T-helper 17 cell (primary cell): ENCODE data around the gene THSD4. TPM values are rescaled to one million over a fixed set of nuclear protein-coding genes. Genes with fewer than 3 reads are reported as not detected.

Source experiments
- ATAC-seq: fragments of 150-1000 bp; cut with Tn5 transposase; 2 replicates; pipeline ENCODE4 v1.10.0; 2021; ENCODE audit warnings: mild to moderate bottlenecking, moderate library complexity
- DNase-seq, 3 donors: peaks; one replicate each; pipeline versions ENCODE4 v3.0.0 to v3.0.0-alpha.2; 2020 to 2021
- H3K9me3 ChIP-seq: one replicate; pipeline ENCODE4 v1.7.0; 2013; ENCODE audit warnings: low read length, mild to moderate bottlenecking; ENCODE audit not compliant: control insufficient read depth, poor library complexity, severe bottlenecking
- H3K27ac Mint-ChIP-seq: one replicate; pipeline ENCODE4 v1.8.0; 2022; ENCODE audit warnings: mild to moderate bottlenecking, moderate library complexity, mixed read lengths
- H3K27me3 Mint-ChIP-seq: one replicate; pipeline ENCODE4 v1.8.0; 2022; ENCODE audit warnings: mixed read lengths
- H3K36me3 Mint-ChIP-seq: one replicate; pipeline ENCODE4 v1.8.0; 2022; ENCODE audit warnings: low read depth, mixed read lengths
- H3K4me1 Mint-ChIP-seq: one replicate; pipeline ENCODE4 v1.8.0; 2022; ENCODE audit warnings: mild to moderate bottlenecking, mixed read lengths
- H3K4me3 Mint-ChIP-seq: one replicate; pipeline ENCODE4 v1.8.0; 2022; ENCODE audit warnings: mild to moderate bottlenecking, moderate library complexity, mixed read lengths
- total RNA-seq, 4 donors: library from RNA in 2 of 4; stranded (reverse) in 2 of 4; gene quantifications; one replicate each; pipeline ENCODE4 v1.2.3 and lab custom pipeline; 2022 to 2026

Gene THSD4
- total RNA-seq, 2 donors from 2014 or later, result not detected

GRCh38 chr15:71811036-71811736 lies 695.9 kb downstream of the THSD4 start:
- no peak for ATAC-seq
- H3K9me3 ChIP-seq, result no peaks in the 10 kb centered on the region
- no peak overlapping the region for H3K27ac Mint-ChIP-seq
- DNase-seq, result no peak
- H3K27me3 Mint-ChIP-seq, result peaks cover 20% of the 10 kb centered on the region
- no peaks in the 10 kb centered on the region for H3K4me1 Mint-ChIP-seq
- H3K4me3 Mint-ChIP-seq, result no peak overlapping the region
- no peaks in the 10 kb centered on the region for H3K36me3 Mint-ChIP-seq

- no peaks in the 10 kb centered on the region for H3K9me3 ChIP-seq
- H3K4me3 Mint-ChIP-seq, result no peak overlapping the region
- H3K27ac Mint-ChIP-seq, result no peak overlapping the region
- no peaks in the 10 kb centered on the region for H3K4me1 Mint-ChIP-seq
- H3K27me3 Mint-ChIP-seq, result peaks cover 15% of the 10 kb centered on the region
- DNase-seq (no peak), ATAC-seq (no peak)
- no peaks in the 10 kb centered on the region for H3K36me3 Mint-ChIP-seq
These were observed 696.8 kb downstream of the THSD4 start for GRCh38 chr15:71811752-71812735.

- H3K4me3 Mint-ChIP-seq, result no peak overlapping the region
- H3K27me3 Mint-ChIP-seq, result peaks cover 4% of the 10 kb centered on the region
- no peak overlapping the region for H3K27ac Mint-ChIP-seq
- no peaks in the 10 kb centered on the region for H3K36me3 Mint-ChIP-seq
- no peak for DNase-seq
- ATAC-seq, result no peak
- no peaks in the 10 kb centered on the region for H3K9me3 ChIP-seq
- no peaks in the 10 kb centered on the region for H3K4me1 Mint-ChIP-seq
These were observed 697.9 kb downstream of the THSD4 start for GRCh38 chr15:71812966-71813722.

GRCh38 chr15:71813723-71814470 lies 698.6 kb downstream of the THSD4 start:
- Mint-ChIP-seq H3K36me3 (no peaks in the 10 kb centered on the region), H3K4me1 (no peaks in the 10 kb centered on the region), H3K4me3 (no peak overlapping the region), H3K27me3 (no peaks in the 10 kb centered on the region), H3K27ac (no peak overlapping the region)
- no peaks in the 10 kb centered on the region for H3K9me3 ChIP-seq
- no peak for ATAC-seq
- no peak for DNase-seq

- DNase-seq, result no peak
- no peak overlapping the region for H3K27ac Mint-ChIP-seq
- no peaks in the 10 kb centered on the region for H3K9me3 ChIP-seq
- no peaks in the 10 kb centered on the region for H3K4me1 Mint-ChIP-seq
- no peak overlapping the region for H3K4me3 Mint-ChIP-seq
- ATAC-seq, result no peak
- no peaks in the 10 kb centered on the region for H3K27me3 Mint-ChIP-seq
- H3K36me3 Mint-ChIP-seq, result no peaks in the 10 kb centered on the region
These were observed 700.0 kb downstream of the THSD4 start for GRCh38 chr15:71815301-71815700.

GRCh38 chr15:71817351-71817750 lies 702.1 kb downstream of the THSD4 start:
- no peak for ATAC-seq
- no peak overlapping the region for H3K27ac Mint-ChIP-seq
- no peaks in the 10 kb centered on the region for H3K4me1 Mint-ChIP-seq
- no peaks in the 10 kb centered on the region for H3K36me3 Mint-ChIP-seq
- no peak overlapping the region for H3K4me3 Mint-ChIP-seq
- DNase-seq, result no peak
- no peaks in the 10 kb centered on the region for H3K27me3 Mint-ChIP-seq
- H3K9me3 ChIP-seq, result no peaks in the 10 kb centered on the region

- no peak overlapping the region for H3K4me3 Mint-ChIP-seq
- DNase-seq (no peak), ATAC-seq (no peak)
- H3K4me1 Mint-ChIP-seq, result no peaks in the 10 kb centered on the region
- H3K27me3 Mint-ChIP-seq, result no peaks in the 10 kb centered on the region
- H3K36me3 Mint-ChIP-seq, result no peaks in the 10 kb centered on the region
- peaks cover 3% of the 10 kb centered on the region for H3K9me3 ChIP-seq
- no peak overlapping the region for H3K27ac Mint-ChIP-seq
These were observed 704.9 kb downstream of the THSD4 start for GRCh38 chr15:71820127-71820526.

- no peak overlapping the region for H3K27ac Mint-ChIP-seq
- H3K27me3 Mint-ChIP-seq, result no peaks in the 10 kb centered on the region
- H3K36me3 Mint-ChIP-seq, result peaks cover under 1% of the 10 kb centered on the region
- no peaks in the 10 kb centered on the region for H3K4me1 Mint-ChIP-seq
- H3K4me3 Mint-ChIP-seq, result no peak overlapping the region
- H3K9me3 ChIP-seq, result peaks cover 3% of the 10 kb centered on the region
- ATAC-seq, result no peak
- DNase-seq, result no peak
These were observed 706.4 kb downstream of the THSD4 start for GRCh38 chr15:71821547-71822129.

- H3K4me3 Mint-ChIP-seq, result no peak overlapping the region
- peaks cover 3% of the 10 kb centered on the region for H3K9me3 ChIP-seq
- no peak for ATAC-seq
- no peak for DNase-seq
- H3K36me3 Mint-ChIP-seq, result peaks cover 7% of the 10 kb centered on the region
- H3K4me1 Mint-ChIP-seq, result no peaks in the 10 kb centered on the region
- H3K27ac Mint-ChIP-seq, result no peak overlapping the region
- no peaks in the 10 kb centered on the region for H3K27me3 Mint-ChIP-seq
These were observed 707.8 kb downstream of the THSD4 start for GRCh38 chr15:71822890-71823630.

- no peaks in the 10 kb centered on the region for H3K27me3 Mint-ChIP-seq
- no peak for DNase-seq
- peaks cover 11% of the 10 kb centered on the region for H3K36me3 Mint-ChIP-seq
- H3K4me1 Mint-ChIP-seq, result no peaks in the 10 kb centered on the region
- no peak overlapping the region for H3K27ac Mint-ChIP-seq
- no peak overlapping the region for H3K4me3 Mint-ChIP-seq
- no peak for ATAC-seq
- peaks cover 3% of the 10 kb centered on the region for H3K9me3 ChIP-seq
These were observed 708.5 kb downstream of the THSD4 start for GRCh38 chr15:71823801-71824200.

GRCh38 chr15:71825021-71825730 lies 709.9 kb downstream of the THSD4 start:
- Mint-ChIP-seq H3K27ac (no peak overlapping the region), H3K4me1 (no peaks in the 10 kb centered on the region), H3K27me3 (no peaks in the 10 kb centered on the region), H3K4me3 (no peak overlapping the region), H3K36me3 (peaks cover 20% of the 10 kb centered on the region)
- ATAC-seq (no peak), DNase-seq (no peak)
- peaks cover 3% of the 10 kb centered on the region for H3K9me3 ChIP-seq
